ENCODE data around the gene CRYZ.

The CRYZ gene

GRCh38 chr1:74717626-74718025 lies 15.2 kb downstream of the CRYZ start:
- TF ChIP-seq CTCF (conservative IDR thresholded peaks at IDR 0.05): no peak
- no peak overlapping the region for H3K27ac ChIP-seq

- TF ChIP-seq CTCF (conservative IDR thresholded peaks at IDR 0.05): no peak
- H3K27ac ChIP-seq: no peak overlapping the region
Observed at GRCh38 chr1:74716822-74717221, 16.0 kb downstream of the CRYZ start.

DNA sequence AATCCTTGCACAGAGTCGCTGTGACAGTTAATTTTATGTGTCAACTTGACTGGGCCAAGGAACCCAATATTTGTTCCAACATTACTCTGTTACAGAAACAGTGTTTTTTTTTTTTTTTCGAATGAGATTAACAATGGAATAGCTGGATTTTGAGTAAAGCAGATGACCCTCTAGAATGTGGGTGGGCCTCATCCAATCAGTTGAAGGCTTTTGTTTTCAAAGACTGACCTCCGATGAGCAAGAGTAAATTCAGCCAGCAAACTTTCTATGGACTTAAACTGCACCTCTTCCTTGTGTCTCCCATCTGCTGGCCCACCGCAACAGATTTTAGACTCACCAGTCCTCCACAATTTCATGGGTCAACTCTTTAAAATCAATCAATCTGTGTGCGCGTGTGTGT lies 17.0 kb downstream of the CRYZ start:
- no peak for TF ChIP-seq CTCF (conservative IDR thresholded peaks at IDR 0.05)
- H3K27ac ChIP-seq: no peak overlapping the region

GRCh38 chr1:74715236-74715502 lies 17.7 kb downstream of the CRYZ start:
- H3K27ac ChIP-seq: no peak overlapping the region
- no peak for TF ChIP-seq CTCF (conservative IDR thresholded peaks at IDR 0.05)

- H3K27ac ChIP-seq: no peak overlapping the region
- TF ChIP-seq CTCF (conservative IDR thresholded peaks at IDR 0.05): no peak
Observed at GRCh38 chr1:74714429-74715235, 18.2 kb downstream of the CRYZ start.

- TF ChIP-seq CTCF (conservative IDR thresholded peaks at IDR 0.05): no peak
- no peak overlapping the region for H3K27ac ChIP-seq
Observed at GRCh38 chr1:74713849-74714248, 19.0 kb downstream of the CRYZ start.

DNA sequence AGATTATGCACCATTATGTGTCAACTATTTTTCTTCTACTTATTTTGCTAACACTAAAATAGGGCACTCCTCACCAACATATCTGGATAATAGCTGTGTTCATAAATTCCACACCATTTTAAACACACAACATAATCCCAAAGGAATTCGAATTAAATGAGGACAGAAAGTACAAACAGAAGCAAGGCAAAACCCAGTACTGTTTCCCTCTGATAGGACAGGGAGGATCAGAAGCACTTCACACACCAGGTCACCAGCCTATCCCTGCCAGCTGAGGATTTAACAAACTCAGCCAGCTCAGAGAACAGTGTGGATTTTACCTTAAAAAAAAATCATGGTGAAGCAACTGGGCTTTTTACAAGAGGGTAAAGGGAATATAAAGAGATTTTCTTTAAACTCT lies 20.0 kb downstream of the CRYZ start:
- TF ChIP-seq CTCF (conservative IDR thresholded peaks at IDR 0.05): no peak
- H3K27ac ChIP-seq: no peak overlapping the region; the same call in 1 of the 2 replicates

Measured in VCaP (cell line).